HG02798 (cell line): Measurements from ENCODE around the gene FUS.
"Not testable (repeated sequence)": the region's sequence is repeated elsewhere in the genome, so short reads cannot be mapped to it uniquely, and the experiment has no call there.

ENCODE experiments used
- ATAC-seq: cut with Tn5 transposase; IDR thresholded peaks from one replicate; pipeline ENCODE4 v1.9.1; 2021; ENCODE audit warnings: mild to moderate bottlenecking; ENCODE audit not compliant: unreplicated experiment, poor library complexity

The FUS gene

DNA sequence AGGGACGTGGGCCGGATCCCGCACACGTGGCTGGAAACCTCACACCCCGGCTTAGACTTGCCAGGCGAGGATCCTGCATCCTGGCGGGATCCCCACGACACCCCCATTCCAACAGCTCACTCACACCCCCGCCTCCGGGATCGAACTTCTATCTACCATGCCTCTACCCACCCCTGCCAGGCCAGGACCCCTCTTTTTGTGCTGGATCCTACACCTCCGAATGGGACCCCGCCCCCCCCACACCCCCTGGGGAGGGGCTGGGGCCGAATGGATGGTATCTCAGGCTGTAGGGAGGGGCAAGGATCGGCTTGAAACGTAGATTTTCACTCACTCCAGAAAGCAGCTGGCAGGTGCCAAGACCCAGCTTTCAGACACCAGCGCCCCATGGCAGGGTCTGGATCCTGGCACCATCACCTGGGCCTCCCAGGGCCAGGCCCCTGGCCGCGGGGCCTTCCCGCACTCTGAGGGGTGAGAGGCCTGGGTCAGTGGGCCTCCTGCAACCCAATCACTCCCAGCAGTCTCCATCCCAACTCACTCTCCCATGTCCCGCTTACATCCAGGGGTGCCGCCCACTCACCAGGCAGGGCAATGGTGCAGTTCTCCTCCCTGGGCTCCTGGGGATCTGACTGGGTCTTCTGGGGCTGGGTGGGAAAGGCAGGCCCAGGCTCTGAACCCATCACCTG, 36.8 kb upstream of the FUS start:
- no peak for ATAC-seq

DNA sequence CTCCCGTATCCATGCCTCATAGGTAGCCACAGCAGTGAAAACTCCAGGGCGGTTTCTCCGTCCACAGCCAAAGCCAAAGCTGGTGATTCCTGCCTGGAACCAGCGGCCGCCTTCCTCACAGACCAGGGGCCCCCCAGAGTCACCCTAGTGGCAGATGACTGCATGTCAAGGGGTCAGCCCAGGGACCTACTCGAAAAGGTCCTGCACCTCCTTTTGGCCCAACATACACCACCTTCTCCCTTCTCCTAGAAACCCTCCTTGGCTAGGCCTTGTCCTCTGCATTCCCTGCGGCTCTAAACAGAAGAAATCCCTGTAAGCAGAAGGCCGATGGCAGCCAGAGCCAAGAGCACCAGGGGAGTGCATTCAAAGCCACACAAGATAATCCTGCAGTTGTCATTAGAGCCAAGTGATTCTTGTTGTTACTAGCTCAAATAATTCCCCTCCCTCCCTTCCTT, 36.2 kb upstream of the FUS start:
- ATAC-seq = no peak

DNA sequence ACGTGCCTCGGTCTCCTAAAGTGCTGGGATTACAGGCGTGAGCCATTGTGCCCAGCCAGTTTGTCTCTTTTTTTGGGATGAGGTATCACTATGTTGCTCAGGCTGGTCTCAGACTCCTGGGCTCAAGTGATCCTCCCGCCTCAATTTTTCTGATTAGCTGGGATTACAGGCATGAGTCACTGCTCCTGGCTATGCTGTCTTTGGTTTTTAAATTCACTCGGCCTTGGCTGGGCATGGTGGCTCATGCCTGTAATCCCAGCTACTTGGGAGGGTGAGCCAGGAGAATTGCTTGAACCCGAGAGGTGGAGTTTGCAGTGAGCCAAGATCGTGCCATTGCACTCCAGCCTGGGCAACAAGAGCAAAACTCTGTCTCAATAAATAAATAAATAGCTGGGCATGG, 35.5 kb upstream of the FUS start:
- ATAC-seq = not testable (repeated sequence)

DNA sequence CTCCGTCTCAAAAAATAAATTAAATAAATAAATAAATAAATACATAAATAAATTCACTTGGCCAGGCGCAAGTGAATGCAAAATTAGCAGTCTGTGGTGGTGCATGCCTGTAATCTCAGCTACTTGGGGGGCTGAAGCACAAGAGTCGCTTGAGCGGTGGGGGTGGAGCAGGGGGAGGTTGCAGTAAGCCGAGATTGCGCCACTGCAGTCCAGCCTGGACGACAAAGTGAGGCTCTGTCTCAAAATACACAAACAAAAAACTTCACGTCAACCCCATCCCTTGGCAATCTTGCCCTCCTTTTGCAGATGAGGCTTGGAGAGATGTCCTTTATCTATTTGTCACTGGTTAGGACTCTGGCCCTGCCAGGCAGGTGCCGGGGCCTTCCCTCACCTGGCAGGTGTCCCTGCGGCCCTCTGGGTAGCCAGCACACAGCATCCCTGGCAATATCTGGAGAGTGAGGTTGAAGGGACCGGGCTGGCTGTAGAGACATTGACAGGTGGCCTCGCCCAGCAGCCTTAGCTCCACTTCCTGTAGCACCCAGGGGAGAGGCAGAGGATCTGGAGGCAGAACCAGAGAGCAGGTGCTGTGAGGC, 34.4 kb upstream of the FUS start:
- no peak for ATAC-seq

DNA sequence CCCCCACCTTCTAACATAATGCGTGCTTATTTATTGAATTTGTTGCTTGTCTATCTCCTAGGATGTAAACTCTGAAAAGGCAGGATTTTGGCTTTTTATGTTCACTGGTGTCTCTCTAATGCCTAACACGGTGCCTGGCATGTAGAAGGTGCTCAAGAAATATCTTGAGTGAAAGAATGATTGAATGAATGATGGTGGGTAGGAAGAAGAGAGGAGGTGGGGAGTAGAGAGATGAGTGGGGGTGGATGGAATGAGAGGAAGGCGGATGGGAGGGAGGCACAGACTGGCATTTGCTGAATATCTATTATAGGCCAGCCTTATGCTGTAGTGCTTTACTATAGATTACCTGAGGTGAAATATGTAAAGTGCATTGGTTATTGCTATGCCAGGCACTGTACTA, 32.4 kb upstream of the FUS start:
- no peak for ATAC-seq

DNA sequence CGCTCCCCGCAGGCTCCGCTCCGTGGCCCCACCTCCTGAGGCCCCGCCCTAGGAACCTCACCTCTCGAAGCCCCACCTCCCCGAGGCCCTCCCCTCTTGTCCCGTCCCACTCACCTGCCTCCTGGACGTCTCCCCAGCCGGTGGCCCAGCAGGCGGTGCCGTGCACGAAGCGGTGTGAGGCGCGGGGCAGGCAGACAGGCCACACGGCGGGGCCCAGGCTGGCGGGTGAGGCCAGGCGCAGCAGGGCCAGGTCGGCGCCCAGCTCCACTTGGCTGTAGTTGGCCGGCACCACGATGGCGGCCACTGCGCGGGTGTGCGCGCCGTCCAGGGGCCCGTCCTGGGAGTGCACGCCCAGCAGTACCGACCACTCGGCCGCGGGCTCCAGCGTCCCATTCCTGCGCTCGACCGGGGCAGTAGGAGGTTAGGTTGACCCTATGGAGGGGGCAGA, 31.6 kb upstream of the FUS start:
- ATAC-seq = no peak

DNA sequence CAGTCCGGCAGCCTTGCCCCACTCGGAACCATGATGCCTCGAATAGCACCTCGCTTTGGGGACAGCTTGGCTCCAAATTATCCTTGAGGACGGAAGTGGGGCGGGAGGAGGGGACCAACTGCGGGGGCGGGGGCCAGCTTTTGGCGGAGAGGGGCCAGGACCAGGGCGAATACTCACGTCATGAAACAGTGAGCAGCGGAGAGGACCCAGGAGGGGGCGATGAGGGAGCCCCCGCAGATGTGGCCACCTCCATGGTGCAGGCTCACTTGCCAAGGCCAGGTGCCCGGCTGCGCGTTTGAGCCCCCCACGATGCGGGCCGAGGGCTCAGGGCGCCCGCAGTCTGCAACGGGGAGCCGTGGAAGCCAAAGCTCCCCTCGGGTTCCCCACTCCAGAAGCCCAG, 31.0 kb upstream of the FUS start:
- ATAC-seq = no peak

DNA sequence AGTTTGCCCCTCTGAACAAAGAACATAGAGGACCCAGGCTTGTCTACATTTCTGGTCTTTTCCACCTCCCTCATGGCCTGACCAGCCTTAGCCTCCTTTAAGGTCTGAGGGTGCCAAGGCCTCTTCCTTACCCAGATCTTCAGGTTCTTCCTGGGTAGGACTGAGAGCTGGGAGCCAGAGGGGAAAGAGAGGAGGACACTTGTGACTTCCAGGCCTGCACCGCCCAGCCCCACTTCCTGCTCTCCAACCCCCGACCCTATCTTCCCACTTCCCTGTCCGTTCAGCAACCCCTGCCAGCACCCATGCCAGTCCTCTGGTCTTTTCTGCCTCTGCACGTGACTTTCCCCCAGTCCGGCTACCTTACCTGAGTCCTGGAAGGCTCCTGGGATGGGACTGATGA, 30.6 kb upstream of the FUS start:
- ATAC-seq = no peak

DNA sequence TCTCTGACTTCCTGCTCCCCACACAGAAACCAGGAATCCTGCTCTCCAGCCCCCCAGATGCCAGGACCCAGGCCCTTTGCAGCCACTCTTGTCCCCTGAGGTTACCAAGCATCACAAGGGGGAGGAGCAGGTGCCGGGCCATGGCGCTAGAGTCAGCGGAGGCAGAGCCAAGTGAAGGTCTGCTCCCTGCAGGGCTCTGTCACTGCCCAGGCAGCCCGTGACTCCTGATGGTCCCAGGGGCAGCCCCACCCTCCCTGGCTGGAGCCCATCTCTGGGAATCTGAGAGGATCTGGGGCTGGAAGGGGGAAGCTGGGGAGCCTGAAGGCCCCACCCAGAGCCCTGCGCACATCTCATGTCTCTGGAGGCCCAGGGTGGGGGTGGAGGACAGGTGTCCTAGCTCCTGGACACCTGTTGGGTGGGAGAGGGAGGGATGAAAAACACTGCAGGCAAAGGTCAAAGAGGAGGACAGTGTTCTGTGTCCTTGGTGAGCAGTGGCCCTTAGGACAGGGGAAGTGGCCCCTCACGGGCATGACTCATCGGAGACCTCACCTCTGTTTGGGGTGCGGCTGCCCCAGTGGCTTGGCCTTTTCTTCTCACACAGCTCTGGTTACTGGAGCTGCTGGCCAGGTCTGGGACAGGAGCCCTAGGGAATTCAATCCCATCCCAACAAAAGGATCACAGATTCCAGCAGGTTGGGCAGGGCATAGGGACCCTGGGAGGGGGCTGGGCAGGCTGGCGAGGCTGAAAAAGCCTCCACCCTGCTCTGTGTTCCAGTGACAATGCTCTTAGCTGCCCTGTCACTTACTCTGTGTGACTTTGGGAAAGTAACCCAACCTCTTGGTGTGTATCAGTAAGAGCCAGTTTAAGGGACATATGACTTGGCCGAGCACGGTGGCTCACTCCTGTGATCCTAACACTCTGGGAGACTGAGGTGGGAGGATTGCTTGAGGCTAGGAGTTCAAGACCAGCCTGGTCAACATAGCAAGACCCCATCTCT, 29.7 kb upstream of the FUS start, which contains the start of gene PRSS36:
Gene PRSS36 (minus strand): TSS at position 173 of the 997 bp plus-strand sequence. CDS start 31 bp downstream, at position 142.
- no peak for ATAC-seq

DNA sequence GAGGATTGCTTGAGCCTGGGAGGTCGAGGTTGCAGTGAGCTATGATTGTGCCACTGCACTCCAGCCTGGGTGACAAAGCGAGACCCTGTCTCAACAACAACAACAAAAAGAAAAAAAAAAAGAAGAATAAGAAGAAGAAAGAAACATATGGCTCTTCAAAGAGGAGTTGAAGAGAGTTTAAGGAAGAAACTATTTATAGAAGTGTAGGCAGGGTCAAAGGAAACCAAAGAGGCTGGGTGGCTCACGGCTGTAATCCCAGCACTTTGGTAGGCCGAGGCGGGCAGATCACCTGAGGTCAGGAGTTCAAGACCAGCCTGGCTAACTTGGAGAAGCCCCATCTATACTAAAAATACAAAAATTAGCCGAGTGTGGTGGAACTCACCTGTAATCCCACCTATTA, 29.0 kb upstream of the FUS start:
- ATAC-seq = not testable (repeated sequence)

DNA sequence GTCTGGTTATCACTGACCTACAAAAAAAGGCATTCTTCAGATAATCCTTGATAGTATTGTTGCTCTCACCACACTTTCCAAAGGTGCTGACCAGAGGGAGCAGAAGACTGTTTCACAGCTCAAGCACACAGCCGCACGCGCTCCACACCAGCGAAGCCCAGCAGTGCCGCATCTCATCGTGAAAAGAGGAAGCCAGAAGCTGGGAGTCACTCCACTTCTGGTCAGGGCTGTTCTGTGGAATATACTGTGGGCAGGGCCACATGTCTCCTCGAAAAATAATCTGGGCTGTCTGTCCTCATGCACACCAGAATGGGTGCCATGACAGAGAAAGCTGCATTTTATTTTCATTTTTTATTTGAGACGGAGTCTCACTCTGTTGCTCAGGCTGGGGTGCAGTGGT, 22.8 kb upstream of the FUS start:
- no peak for ATAC-seq

DNA sequence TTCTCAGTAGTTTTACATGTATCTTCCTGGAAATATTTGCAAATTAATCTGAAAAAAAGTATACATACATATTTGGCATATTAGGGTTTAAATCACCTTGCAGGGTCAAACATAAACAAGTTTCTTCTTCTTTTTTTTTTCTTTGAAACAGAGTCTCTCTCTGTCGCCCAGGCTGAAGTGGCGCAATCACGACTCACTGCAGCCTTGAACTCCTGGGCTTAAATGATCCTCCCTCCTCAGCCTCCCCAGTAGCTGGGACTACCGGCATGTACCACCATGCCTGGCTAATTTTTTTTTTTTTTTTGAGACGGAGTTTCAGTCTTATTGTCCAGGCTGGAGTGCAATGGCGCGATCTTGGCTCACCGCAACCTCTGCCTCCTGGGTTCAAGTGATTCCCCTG, 12.6 kb upstream of the FUS start:
- ATAC-seq = no peak

DNA sequence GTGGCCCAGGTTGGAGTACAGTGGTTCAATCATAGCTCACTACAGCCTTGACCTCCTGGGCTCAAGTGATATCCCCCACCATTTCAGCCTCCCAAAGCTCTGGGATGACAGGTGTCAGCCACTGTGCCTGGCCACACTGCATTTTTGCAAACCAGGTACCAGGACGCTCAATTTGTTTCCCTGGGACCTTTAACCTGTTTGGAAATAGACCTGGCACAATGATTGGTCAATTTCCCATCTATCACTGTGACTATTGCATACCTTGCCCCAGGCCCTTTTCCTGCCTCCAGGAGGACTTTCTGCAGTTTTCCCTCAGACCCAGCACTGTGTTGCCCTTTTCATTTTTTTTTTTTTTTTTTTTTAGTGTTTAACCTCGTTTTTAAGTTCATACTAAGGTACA, 11.1 kb upstream of the FUS start:
- no peak for ATAC-seq

DNA sequence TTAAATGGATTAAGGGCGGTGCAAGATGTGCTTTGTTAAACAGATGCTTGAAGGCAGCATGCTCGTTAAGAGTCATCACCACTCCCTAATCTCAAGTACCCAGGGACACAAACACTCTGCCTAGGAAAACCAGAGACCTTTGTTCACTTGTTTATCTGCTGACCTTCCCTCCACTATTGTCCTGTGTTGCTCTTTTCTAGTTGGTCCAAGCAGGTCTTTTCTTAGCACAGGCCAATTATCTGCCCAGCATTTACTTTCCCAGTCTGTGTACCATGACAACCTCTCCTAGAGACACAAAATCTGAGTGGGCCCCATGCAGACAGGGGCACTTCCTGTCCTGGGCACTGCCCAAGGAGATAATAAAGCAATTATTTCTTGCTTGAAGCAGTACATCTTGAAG, 9.9 kb upstream of the FUS start:
- not testable (repeated sequence) for ATAC-seq

DNA sequence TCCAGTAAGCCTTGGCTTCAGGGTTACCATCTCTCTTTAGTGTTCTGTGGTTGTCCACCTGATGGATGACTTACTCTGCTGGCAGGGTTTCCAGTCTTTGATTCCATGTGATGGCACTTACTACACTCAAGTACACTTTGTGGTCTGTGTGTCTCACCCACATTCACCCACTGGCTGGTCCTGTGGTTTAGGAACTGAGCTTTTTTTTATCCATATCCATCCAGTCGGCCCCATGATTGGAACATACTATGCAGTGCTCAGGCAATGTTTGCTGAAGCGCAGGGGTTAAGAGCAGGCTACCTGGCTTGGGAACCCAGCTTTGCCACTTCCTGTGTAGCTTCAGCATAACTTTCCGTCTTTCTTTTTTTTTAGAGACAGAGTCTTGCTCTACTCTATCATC, 2.8 kb upstream of the FUS start:
- ATAC-seq = no peak

DNA sequence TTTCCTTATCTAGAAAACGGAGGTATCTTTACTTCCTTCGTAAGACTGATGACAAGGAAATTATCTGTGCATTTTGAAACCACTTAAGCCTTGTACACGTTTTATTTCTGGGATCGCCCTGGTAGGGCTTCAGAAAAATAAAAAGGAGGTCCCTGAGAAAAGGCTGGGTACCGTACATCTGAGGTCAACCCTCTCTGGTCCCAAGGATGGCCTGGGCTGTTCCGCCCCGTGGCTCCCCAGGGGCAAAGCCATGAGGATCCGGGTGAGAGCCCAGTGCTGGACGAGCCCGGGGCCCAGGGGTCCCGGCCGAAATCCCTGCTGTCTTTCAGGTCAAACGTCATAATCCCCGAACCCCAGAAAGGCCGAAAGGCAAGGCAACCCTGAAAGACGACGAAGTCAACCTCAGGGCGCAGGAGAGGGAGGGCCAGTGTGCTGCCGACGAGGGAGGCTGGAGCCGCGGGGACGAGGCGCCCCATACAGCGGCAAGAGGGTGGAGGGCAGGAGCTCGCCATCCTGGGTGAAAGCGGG, 656 bp upstream of the FUS start:
- ATAC-seq = no peak

DNA sequence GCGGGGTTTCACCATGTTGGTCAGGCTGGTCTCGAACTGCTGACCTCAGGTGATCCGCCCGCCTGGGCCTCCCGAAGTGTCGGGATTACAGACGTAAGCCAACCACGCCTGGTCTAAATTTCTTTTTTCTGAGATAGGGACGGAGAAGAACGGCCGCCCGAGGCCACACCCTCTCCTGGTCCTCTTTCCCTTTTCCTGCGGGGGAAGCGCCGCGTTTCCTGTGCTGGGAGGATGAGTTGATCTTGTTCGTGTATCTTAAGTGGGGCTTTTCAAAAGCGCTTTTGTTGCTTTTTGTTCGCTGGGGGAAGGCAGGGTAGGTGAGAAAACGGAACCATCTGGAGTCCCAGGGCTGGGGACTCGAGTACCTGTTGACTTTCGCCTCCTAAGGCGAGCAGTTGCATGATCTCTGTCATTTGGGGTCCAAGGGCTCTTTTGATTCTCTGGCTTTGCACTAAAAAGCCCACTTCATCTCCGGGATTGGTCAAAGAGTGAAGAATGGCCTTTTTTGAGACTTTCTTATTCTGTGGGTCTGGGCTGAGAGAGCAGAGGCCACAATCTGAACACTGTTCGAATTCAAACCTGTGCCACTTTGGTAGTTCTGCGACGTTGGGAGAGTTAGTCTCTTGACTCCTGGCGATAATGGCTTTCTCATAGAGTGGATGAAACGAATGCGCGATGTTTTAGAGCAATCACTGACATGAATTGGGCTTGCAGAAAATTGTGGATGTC, 1.3 kb downstream of the FUS start:
- no peak for ATAC-seq

DNA sequence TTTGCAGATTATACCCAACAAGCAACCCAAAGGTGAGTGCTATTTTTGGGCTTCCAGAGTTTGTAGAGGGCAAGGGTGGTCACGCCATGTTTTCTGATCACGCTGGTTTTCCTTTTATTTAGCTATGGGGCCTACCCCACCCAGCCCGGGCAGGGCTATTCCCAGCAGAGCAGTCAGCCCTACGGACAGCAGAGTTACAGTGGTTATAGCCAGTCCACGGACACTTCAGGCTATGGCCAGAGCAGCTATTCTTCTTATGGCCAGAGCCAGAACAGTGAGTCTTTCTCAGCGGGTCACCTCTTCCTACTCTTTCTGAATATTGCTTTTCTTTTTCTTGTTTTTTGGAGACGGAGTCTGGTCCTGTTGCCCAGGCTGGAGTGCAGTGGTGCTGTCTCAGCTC, 2.5 kb downstream of the FUS start:
- no peak for ATAC-seq

DNA sequence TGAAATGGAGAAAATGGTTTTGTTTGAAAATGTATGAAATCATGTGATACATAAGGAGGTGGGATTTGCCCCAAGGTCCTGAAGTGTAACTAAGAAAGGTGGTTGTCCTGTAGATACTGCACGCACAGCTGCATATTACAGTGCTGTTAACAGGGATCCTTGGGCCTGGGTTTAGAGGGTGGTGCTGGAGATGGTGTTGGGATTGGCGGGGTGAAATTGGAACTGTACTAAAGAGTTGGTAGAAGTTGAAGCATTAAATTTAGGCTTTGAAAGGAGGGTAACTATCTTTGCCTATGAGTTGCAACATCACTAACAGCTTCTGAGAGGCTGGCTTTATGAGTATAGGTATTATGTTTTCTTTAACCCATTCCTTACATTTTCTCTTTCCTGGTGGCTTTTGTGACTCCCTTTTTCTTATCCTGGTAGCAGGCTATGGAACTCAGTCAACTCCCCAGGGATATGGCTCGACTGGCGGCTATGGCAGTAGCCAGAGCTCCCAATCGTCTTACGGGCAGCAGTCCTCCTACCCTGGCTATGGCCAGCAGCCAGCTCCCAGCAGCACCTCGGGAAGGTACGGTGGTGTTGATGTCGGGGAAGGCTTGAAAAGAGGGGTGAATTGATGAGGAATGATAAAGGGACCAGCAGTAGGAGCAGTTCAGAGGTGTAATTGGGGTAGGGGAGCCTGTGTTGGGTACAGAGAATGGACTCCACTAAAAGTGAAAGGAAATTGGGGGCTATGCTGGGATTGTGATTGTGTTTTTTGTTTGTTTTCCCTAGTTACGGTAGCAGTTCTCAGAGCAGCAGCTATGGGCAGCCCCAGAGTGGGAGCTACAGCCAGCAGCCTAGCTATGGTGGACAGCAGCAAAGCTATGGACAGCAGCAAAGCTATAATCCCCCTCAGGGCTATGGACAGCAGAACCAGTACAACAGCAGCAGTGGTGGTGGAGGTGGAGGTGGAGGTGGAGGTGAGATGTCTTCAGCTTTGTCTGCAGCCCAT, 3.8 kb downstream of the FUS start:
- no peak for ATAC-seq
